ENCODE measurements around the gene ZNF80. TPM values are rescaled to one million over a fixed set of nuclear protein-coding genes. Genes with fewer than 3 reads are reported as not detected.
"Not testable (repeated sequence)": the region's sequence is repeated elsewhere in the genome, so short reads cannot be mapped to it uniquely, and the experiment has no call there.

The ZNF80 gene
- not detected in 2 replicates for total RNA-seq (2014; rRNA removed; shearing (Covaris generic); ENCODE audit: low replicate concordance)

DNA sequence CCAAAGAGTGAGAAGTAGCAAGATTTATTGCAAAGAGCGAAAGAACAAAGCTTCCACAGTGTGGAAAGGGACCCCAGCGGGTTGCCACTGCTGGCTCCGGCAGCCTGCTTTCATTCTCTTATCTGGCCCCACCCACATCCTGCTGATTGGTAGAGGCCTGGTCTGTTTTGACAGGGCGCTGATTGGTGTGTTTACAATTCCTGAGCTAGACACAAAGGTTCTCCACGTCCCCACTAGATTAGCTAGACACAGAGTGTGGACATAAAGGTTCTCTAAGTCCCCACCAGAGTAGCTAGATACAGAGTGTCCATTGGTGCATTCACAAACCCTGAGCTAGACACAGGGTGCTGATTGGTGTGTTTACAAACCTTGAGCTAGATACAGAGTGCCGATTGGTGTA is at the start of gene ZNF80:
Gene ZNF80 (minus strand): TSS at position 101 of the 400 bp plus-strand sequence. CDS start 504 bp downstream, outside the sequence.
- not testable (repeated sequence) for H2AFZ ChIP-seq (ENCODE audit: low read length); H3K79me2 ChIP-seq (ENCODE audit: low read length); DNase-seq; H4K20me1 ChIP-seq (ENCODE audit: insufficient read depth, low read depth, low read length); H3K4me2 ChIP-seq (ENCODE audit: low read depth, low read length, poor library complexity, severe bottlenecking); H3K4me1 ChIP-seq (ENCODE audit: low read length); H3K27ac ChIP-seq (ENCODE audit: low read length); H3K36me3 ChIP-seq (ENCODE audit: insufficient read depth, low read length); H3K4me3 ChIP-seq (ENCODE audit: low read length); H3K9me3 ChIP-seq (ENCODE audit: low read length); H3K9ac ChIP-seq (ENCODE audit: low read length); H3K27me3 ChIP-seq (ENCODE audit: low read length); H3K9me2 ChIP-seq (replicated peaks; ENCODE audit: insufficient read depth, low read length)

- Histone ChIP-seq H3K79me2 (ENCODE audit: low read length) (no peaks in the 10 kb centered on the region), H2AFZ (ENCODE audit: low read length) (0 out of 2 replicates have a peak overlapping the region, but pooled peaks have one; percentile 36), H3K4me1 (ENCODE audit: low read length) (peaks cover 9% of the 10 kb centered on the region), H3K36me3 (ENCODE audit: insufficient read depth, low read length) (no peaks in the 10 kb centered on the region), H3K4me3 (ENCODE audit: low read length) (no peak overlapping the region), H3K9ac (ENCODE audit: low read length) (no peak overlapping the region), H3K27ac (ENCODE audit: low read length) (no peak overlapping the region), H3K27me3 (ENCODE audit: low read length) (no peaks in the 10 kb centered on the region), H3K9me2 (replicated peaks; ENCODE audit: insufficient read depth, low read length) (no peaks in the 10 kb centered on the region), H3K4me2 (ENCODE audit: low read depth, low read length, poor library complexity, severe bottlenecking) (no peak overlapping the region), H3K9me3 (ENCODE audit: low read length) (no peaks in the 10 kb centered on the region), H4K20me1 (ENCODE audit: insufficient read depth, low read depth, low read length) (no peaks in the 10 kb centered on the region)
- no peak for DNase-seq
Observed at GRCh38 chr3:114286266-114286665, 48.9 kb upstream of the ZNF80 start.

DNA sequence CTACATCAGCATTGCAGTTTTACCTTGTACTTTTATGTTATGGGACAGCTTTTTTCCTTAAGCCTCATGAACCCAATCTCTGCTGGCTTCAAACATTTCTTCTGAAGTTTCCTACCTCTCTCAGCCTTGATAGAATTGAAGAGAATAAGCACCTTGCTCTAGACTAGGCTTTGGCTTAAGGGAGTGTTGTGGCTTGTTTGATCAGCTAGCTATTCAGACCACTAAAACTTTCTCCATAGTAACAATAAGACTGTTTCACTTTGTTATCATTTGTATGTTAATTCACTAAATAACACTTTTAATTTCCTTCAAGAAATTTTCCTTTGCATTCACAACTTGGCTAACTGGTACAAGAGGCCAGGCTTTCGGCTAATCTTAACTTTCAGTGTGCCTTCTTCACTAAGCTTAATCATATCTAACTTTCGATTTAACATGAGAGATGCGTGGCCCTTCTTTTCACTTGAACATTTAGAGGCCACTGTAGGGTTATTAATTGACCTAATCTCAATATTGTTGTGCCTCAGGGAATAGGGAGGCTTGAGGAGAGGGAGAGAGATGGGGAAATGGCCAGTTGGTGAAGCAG is 48.4 kb upstream of the ZNF80 start:
- no peak overlapping the region for H3K9ac ChIP-seq (ENCODE audit: low read length)
- no peak overlapping the region for H3K4me3 ChIP-seq (ENCODE audit: low read length)
- H2AFZ ChIP-seq (ENCODE audit: low read length) = no peak overlapping the region
- no peak for DNase-seq
- H3K27me3 ChIP-seq (ENCODE audit: low read length) = no peaks in the 10 kb centered on the region
- no peaks in the 10 kb centered on the region for H4K20me1 ChIP-seq (ENCODE audit: insufficient read depth, low read depth, low read length)
- H3K4me2 ChIP-seq (ENCODE audit: low read depth, low read length, poor library complexity, severe bottlenecking) = no peak overlapping the region
- H3K79me2 ChIP-seq (ENCODE audit: low read length) = no peaks in the 10 kb centered on the region
- H3K4me1 ChIP-seq (ENCODE audit: low read length) = peaks cover 4% of the 10 kb centered on the region
- no peaks in the 10 kb centered on the region for H3K9me3 ChIP-seq (ENCODE audit: low read length)
- no peak overlapping the region for H3K27ac ChIP-seq (ENCODE audit: low read length)
- H3K9me2 ChIP-seq (replicated peaks; ENCODE audit: insufficient read depth, low read length) = no peaks in the 10 kb centered on the region
- H3K36me3 ChIP-seq (ENCODE audit: insufficient read depth, low read length) = no peaks in the 10 kb centered on the region

GRCh38 chr3:114284644-114285043 is 47.3 kb upstream of the ZNF80 start:
- H3K27me3 ChIP-seq (ENCODE audit: low read length) = no peaks in the 10 kb centered on the region
- no peak overlapping the region for H3K4me2 ChIP-seq (ENCODE audit: low read depth, low read length, poor library complexity, severe bottlenecking)
- peak; percentile 30 for DNase-seq
- H3K9me2 ChIP-seq (replicated peaks; ENCODE audit: insufficient read depth, low read length) = no peaks in the 10 kb centered on the region
- H3K9ac ChIP-seq (ENCODE audit: low read length) = no peak overlapping the region
- no peaks in the 10 kb centered on the region for H3K4me1 ChIP-seq (ENCODE audit: low read length)
- H3K36me3 ChIP-seq (ENCODE audit: insufficient read depth, low read length) = no peaks in the 10 kb centered on the region
- H3K4me3 ChIP-seq (ENCODE audit: low read length) = no peak overlapping the region
- H3K79me2 ChIP-seq (ENCODE audit: low read length) = no peaks in the 10 kb centered on the region
- no peaks in the 10 kb centered on the region for H3K9me3 ChIP-seq (ENCODE audit: low read length)
- H2AFZ ChIP-seq (ENCODE audit: low read length) = no peak overlapping the region
- H4K20me1 ChIP-seq (ENCODE audit: insufficient read depth, low read depth, low read length) = no peaks in the 10 kb centered on the region
- H3K27ac ChIP-seq (ENCODE audit: low read length) = no peak overlapping the region

- DNase-seq; H3K4me2 ChIP-seq (ENCODE audit: low read depth, low read length, poor library complexity, severe bottlenecking): not testable (repeated sequence)
Observed at GRCh38 chr3:114276856-114277255, 39.5 kb upstream of the ZNF80 start.

DNA sequence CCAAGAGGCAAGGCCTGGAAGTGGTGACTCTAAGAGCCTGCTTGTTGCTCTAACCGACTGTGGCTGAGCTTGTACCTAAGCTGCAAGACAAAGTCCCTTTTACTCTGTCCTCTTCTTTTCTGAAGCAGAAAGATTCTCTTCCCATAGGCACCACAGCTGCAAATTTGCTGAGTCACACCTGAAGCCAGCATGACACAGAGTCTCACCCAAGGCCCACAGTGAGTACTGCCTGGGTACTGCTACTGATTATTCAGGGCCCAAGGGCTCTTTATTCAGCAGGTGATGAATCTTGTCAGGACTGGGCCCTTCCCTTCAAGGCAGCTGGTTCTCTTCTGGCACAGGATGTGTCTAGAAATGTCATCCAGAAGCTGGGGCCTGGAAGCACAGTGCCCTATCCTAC is 37.6 kb upstream of the ZNF80 start:
- no peak overlapping the region; the same call in 1 of the 2 replicates for H3K9ac ChIP-seq (ENCODE audit: low read length)
- no peak overlapping the region for H3K4me3 ChIP-seq (ENCODE audit: low read length)
- H3K36me3 ChIP-seq (ENCODE audit: insufficient read depth, low read length) = no peaks in the 10 kb centered on the region
- H3K9me3 ChIP-seq (ENCODE audit: low read length) = no peaks in the 10 kb centered on the region
- no peaks in the 10 kb centered on the region for H3K9me2 ChIP-seq (replicated peaks; ENCODE audit: insufficient read depth, low read length)
- no peaks in the 10 kb centered on the region for H3K79me2 ChIP-seq (ENCODE audit: low read length)
- DNase-seq = peak; percentile 61
- H2AFZ ChIP-seq (ENCODE audit: low read length) = peak overlapping the region; percentile 74; the same call in 1 of the 2 replicates
- H3K27me3 ChIP-seq (ENCODE audit: low read length) = no peaks in the 10 kb centered on the region
- peaks cover 8% of the 10 kb centered on the region for H3K4me1 ChIP-seq (ENCODE audit: low read length)
- no peak overlapping the region for H3K4me2 ChIP-seq (ENCODE audit: low read depth, low read length, poor library complexity, severe bottlenecking)
- H4K20me1 ChIP-seq (ENCODE audit: insufficient read depth, low read depth, low read length) = no peaks in the 10 kb centered on the region
- H3K27ac ChIP-seq (ENCODE audit: low read length) = no peak overlapping the region

More at GRCh38 chr3:114276856-114277255, 39.5 kb upstream of the ZNF80 start:
- H3K27me3 ChIP-seq (ENCODE audit: low read length); H3K9me3 ChIP-seq (ENCODE audit: low read length); H3K79me2 ChIP-seq (ENCODE audit: low read length); H4K20me1 ChIP-seq (ENCODE audit: insufficient read depth, low read depth, low read length); H3K9me2 ChIP-seq (replicated peaks; ENCODE audit: insufficient read depth, low read length); H3K4me1 ChIP-seq (ENCODE audit: low read length); H3K4me3 ChIP-seq (ENCODE audit: low read length); H3K27ac ChIP-seq (ENCODE audit: low read length); H3K36me3 ChIP-seq (ENCODE audit: insufficient read depth, low read length); H2AFZ ChIP-seq (ENCODE audit: low read length); H3K9ac ChIP-seq (ENCODE audit: low read length): not testable (repeated sequence)

- Histone ChIP-seq H4K20me1 (ENCODE audit: insufficient read depth, low read depth, low read length) (no peaks in the 10 kb centered on the region), H3K27ac (ENCODE audit: low read length) (no peak overlapping the region), H3K4me3 (ENCODE audit: low read length) (no peak overlapping the region), H3K4me1 (ENCODE audit: low read length) (peaks cover 8% of the 10 kb centered on the region), H3K27me3 (ENCODE audit: low read length) (no peaks in the 10 kb centered on the region), H3K79me2 (ENCODE audit: low read length) (no peaks in the 10 kb centered on the region), H3K4me2 (ENCODE audit: low read depth, low read length, poor library complexity, severe bottlenecking) (no peak overlapping the region), H2AFZ (ENCODE audit: low read length) (no peak overlapping the region), H3K9me2 (replicated peaks; ENCODE audit: insufficient read depth, low read length) (no peaks in the 10 kb centered on the region), H3K36me3 (ENCODE audit: insufficient read depth, low read length) (no peaks in the 10 kb centered on the region), H3K9ac (ENCODE audit: low read length) (no peak overlapping the region), H3K9me3 (ENCODE audit: low read length) (no peaks in the 10 kb centered on the region; the same call in 1 of the 2 replicates)
- DNase-seq = no peak
Observed at GRCh38 chr3:114272271-114272670, 34.9 kb upstream of the ZNF80 start.

DNA sequence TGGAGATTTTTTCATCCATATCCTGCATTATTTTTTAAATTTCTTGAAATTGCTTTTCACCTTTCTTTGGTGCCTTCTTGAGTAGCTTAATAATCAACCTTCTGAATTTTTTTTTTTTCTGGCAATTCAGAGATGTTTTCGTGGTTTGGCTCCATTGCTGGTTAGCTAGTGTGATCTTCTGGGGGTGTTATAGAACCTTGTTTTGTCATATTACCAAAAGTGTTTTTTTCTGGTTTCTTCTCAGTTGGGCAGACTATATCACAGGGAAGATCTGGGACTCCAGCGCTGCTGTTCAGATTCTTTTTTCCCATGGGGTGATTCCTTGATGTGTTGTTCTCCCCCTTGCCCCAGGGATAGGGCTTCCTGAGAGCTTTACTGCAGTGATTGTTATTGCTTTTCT is 32.6 kb upstream of the ZNF80 start:
- Histone ChIP-seq H3K27me3 (ENCODE audit: low read length) (no peaks in the 10 kb centered on the region), H3K9ac (ENCODE audit: low read length) (no peak overlapping the region), H3K9me2 (replicated peaks; ENCODE audit: insufficient read depth, low read length) (no peaks in the 10 kb centered on the region), H3K79me2 (ENCODE audit: low read length) (no peaks in the 10 kb centered on the region), H2AFZ (ENCODE audit: low read length) (no peak overlapping the region), H4K20me1 (ENCODE audit: insufficient read depth, low read depth, low read length) (no peaks in the 10 kb centered on the region), H3K4me2 (ENCODE audit: low read depth, low read length, poor library complexity, severe bottlenecking) (no peak overlapping the region), H3K4me3 (ENCODE audit: low read length) (no peak overlapping the region), H3K36me3 (ENCODE audit: insufficient read depth, low read length) (no peaks in the 10 kb centered on the region), H3K9me3 (ENCODE audit: low read length) (no peaks in the 10 kb centered on the region; the same call in 1 of the 2 replicates), H3K27ac (ENCODE audit: low read length) (no peak overlapping the region), H3K4me1 (ENCODE audit: low read length) (peaks cover 4% of the 10 kb centered on the region)
- no peak for DNase-seq
